ENCODE results near the gene ZMIZ2.

The ZMIZ2 gene

DNA sequence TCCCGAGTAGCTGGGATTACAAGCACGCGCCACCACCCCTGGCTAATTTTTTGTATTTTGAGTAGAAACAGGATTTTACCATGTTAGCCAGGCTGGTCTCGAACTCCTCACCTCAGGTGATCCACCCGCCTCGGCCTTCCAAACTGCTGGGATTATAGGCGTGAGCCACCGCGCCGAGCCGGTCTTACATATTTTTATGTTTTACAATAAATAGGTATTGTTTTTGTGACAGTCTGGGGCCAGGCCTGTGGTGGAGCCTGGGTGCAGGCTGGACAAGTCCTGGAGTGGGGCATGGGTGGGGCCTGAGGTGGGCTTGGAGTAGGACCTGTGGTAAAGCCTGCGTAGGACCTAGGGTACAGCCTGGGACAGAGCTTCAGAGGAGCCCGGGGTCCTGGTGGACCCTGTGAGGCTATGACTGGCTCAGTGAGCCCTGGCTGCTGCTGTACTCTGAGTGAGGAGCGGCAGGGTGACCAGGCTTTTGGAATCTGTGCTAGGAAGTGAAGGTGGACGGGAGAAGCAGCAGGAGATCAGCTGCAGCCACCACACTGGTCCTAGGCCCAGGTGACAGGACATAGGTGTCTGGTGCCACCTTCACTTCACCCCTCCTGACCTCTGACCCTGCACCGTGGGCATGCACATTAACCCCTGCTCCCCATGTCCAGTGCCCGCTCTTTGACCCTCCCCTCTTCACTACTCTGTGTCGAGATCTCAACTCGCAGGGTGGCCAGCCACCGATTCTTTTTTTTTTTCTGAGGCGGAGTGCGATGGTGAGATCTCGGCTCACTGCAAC, 9.6 kb upstream of the ZMIZ2 start:
- TF ChIP-seq POLR2A (IDR thresholded peaks at IDR 0.05; ENCODE audit: low read depth, low read length) = no peak
- no peak for FAIRE-seq
- no peak for DNase-seq (ENCODE audit: insufficient read length, low spot score)

DNA sequence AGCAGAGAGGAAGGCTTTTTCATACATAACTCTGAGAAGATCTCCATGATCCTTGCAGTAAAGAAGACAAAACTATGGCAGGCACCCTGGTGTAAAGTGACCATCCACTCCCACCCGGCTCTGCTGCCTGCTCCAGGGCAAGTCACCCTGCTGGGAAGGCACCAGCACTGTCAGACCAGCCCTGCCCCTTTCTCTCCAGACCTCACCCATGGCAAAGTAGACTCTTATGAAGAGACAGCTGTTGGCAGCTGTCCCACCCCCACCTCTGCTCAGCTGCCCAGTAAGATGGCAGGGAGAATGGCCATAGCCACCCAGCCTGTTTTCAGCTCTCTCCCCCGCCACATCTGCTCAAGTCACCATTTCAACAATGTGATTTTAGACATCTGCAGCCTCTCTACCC, 8.6 kb upstream of the ZMIZ2 start:
- TF ChIP-seq POLR2A (IDR thresholded peaks at IDR 0.05; ENCODE audit: low read depth, low read length) = no peak
- DNase-seq (ENCODE audit: insufficient read length, low spot score) (no peak), FAIRE-seq (no peak)

DNA sequence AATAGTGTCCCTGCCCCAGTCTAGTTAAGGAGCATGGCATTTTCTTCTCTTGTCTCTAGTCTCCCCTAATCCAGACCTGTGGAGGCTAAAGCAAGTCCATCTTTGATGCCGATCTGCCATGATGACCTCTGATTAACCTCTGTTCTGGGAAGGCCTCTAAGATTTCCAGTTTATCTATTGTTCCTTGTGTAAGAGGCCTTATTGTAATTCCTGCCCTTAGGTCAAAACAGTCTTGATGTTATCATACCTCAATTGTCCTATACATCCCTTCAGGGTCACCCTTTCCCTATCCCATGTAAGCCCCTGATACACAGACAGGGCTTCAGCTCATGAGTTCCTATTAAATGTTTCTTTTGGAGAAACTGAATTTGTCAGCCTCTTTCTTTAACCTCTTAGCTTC, 4.9 kb upstream of the ZMIZ2 start:
- DNase-seq (ENCODE audit: insufficient read length, low spot score) (no peak), FAIRE-seq (no peak)
- TF ChIP-seq POLR2A (IDR thresholded peaks at IDR 0.05; ENCODE audit: low read depth, low read length) = no peak

DNA sequence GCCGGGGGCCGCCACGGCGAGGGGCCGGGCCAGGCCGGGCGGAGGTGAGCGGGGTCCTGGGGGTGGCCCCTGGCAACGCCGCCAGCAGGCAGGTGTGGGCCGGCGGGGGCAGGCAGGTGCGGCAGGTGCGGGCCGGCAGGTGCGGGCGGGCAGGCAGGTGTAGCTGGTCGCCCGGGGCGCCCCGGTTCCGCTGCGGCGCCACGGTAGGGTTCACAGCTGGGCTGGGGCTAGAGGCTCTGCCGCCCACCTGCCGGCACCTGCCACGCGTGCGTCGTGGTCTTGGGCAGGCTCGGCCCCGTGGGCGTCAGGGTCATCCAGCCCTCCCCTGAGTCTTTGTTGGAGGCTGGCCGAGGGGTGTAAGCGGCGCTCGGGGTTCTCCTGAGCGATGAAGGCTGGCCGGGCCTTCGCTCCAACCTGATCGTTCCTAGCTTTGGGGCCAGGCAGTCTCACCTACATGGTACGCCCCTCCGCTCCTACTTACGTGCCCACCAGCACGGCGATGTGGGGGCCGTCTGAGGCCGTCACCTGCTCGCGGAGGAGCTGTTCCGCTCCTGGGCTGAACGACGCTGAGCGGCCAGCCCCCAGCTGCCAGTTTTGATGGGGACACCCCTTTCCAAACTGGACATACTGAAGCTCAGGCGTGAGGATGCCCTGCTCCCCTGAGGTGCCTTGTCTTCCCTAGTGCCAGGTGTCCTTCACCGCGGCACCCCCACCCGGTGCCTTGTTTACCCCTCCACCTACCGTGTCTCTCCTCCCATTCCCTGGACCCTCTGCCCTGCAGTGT, 493 bp downstream of the ZMIZ2 start:
- FAIRE-seq (no peak), DNase-seq (ENCODE audit: insufficient read length, low spot score) (no peak)
- TF ChIP-seq POLR2A (IDR thresholded peaks at IDR 0.05; ENCODE audit: low read depth, low read length) = no peak

DNA sequence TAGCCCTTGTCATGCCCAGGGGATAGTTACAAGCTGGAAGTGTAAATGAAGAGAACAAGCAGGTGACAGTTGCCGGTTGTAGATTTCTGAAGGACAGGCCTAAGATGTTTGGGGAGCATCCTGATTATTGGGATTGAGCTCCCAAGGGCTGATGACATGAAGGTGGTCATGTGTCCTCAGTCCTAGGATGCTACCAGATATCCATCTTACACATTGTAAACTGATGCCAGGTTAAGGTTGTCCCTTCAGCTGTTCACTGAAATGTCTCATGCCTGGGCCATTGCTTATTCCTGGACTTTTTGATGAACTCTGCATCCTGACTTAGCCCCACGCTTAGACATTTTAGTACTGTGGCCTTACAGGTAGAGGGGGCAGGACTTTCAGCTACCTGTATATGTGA, 1.3 kb downstream of the ZMIZ2 start:
- DNase-seq (ENCODE audit: insufficient read length, low spot score) (no peak), FAIRE-seq (no peak)
- no peak for TF ChIP-seq POLR2A (IDR thresholded peaks at IDR 0.05; ENCODE audit: low read depth, low read length)

DNA sequence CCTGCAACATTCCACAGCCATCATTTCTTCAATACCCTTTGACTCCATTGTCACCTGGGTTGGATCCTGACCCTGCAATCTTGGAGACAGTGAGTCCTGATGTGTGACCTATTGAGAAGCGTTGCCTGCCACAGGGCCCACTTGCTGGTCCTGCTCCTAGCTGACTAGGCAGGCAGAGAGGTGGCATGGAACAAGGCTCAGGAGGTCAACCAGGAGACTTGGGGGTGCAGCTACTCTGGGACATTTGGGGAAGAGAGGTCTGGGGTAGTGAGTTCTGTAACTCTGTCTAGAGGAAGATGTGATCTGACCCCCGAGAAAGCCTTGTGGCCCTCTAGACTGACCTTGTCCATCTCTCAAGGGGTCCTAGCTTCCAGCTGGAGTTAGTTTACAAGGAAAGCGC, 1.8 kb downstream of the ZMIZ2 start:
- no peak for DNase-seq (ENCODE audit: insufficient read length, low spot score)
- no peak for FAIRE-seq
- TF ChIP-seq POLR2A (IDR thresholded peaks at IDR 0.05; ENCODE audit: low read depth, low read length) = no peak

DNA sequence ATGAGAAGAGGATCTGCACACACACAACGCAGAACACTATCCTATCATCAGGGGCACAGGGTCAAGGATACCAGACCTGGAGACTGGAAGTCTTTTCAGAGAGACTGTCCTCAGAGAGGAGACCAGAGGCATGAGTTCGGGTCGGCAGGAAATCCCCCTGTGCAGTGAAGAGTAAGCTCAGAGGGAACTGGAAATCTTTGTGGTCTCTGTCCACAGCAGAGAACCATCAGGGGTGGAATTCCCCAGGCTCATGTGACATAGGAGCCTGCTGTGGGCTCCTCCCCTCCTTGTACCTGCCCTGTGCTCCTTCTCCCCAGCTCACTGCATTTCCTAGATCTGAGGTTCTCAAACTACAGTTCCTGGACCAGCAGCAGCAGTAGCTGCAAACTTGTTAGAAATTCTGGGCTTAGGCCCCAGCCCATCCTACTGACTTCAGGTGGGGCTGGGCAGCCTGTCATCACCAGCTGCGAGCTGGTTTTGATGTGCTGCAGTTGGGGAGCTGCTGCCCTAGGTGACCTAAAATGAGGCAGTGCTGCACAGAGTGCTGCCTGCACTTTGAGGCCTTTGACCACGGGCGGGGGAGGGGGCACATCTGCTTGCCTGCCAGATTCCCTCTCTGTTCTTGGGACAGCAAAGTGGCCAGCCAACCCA, 2.4 kb downstream of the ZMIZ2 start:
- no peak for DNase-seq (ENCODE audit: insufficient read length, low spot score)
- FAIRE-seq = no peak
- no peak for TF ChIP-seq POLR2A (IDR thresholded peaks at IDR 0.05; ENCODE audit: low read depth, low read length)

DNA sequence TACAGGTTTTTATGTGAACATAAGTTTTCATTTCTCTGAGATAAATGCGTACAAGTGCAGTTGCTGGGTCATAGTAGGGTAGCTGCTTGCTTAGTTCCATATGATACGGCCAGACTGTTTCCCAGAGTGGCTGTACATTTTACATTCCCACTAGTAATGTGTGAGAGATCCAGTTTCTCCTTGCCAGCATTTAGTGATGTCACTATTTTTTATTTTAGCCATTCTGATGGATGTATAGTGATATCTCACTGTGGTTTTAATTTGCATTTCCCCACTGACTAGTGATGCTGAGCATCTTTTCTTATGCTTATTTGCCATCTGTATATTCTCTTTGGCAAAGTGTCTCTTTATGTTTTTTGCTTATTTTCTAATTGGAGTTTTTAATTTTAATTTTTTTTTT, 4.2 kb downstream of the ZMIZ2 start:
- DNase-seq (ENCODE audit: insufficient read length, low spot score) (no peak), FAIRE-seq (no peak)

DNA sequence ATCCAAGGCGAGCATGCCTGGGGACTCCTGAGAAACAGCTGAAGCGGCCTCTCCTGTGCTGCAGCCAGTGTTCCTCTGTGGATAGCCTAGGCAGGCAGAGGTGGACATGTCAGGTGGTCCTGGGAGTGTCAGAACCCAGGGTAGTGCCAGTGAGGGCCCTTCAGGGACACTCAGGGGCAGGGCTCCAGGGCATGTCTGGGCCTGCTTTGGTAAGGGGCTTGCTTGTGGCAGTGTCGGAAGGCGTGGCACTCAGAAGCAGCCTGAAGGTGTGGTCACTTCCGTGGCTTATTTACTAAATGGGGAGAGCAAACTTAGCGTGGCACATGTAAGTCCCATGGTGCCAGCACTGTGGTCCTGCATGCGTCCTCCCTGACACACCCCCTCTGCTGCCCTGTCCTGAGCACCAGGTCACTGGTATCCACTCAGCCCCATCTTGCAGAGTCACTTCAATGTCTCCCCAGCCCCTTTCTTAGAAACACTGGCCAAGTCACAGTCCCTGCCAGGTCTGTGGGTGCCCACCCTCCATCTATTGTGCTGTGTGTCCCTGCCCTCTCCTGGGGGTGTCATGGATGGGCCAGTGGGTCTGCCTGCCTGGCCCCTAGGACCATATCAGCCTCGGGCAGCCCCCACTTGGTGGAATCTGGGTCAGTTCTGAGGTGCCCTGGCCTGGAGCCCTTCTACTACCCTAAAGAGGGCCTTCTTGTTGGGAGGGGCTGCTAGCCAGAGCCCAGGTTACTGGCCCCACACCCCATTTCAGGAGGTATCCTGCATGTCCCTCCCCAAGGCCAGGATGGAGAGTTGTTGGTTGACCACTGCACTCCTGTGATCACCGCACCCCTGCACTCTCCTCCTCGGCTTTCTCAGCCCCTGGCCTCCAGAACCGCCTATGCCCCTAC, 6.4 kb downstream of the ZMIZ2 start:
- DNase-seq (ENCODE audit: insufficient read length, low spot score) (no peak), FAIRE-seq (no peak)
- TF ChIP-seq POLR2A (IDR thresholded peaks at IDR 0.05; ENCODE audit: low read depth, low read length) = 0 out of 2 replicates have a peak, but pooled peaks have one; percentile 4

More for the DNA sequence above, 4.2 kb downstream of the ZMIZ2 start:
- TF ChIP-seq POLR2A (IDR thresholded peaks at IDR 0.05; ENCODE audit: low read depth, low read length) = no peak

DNA sequence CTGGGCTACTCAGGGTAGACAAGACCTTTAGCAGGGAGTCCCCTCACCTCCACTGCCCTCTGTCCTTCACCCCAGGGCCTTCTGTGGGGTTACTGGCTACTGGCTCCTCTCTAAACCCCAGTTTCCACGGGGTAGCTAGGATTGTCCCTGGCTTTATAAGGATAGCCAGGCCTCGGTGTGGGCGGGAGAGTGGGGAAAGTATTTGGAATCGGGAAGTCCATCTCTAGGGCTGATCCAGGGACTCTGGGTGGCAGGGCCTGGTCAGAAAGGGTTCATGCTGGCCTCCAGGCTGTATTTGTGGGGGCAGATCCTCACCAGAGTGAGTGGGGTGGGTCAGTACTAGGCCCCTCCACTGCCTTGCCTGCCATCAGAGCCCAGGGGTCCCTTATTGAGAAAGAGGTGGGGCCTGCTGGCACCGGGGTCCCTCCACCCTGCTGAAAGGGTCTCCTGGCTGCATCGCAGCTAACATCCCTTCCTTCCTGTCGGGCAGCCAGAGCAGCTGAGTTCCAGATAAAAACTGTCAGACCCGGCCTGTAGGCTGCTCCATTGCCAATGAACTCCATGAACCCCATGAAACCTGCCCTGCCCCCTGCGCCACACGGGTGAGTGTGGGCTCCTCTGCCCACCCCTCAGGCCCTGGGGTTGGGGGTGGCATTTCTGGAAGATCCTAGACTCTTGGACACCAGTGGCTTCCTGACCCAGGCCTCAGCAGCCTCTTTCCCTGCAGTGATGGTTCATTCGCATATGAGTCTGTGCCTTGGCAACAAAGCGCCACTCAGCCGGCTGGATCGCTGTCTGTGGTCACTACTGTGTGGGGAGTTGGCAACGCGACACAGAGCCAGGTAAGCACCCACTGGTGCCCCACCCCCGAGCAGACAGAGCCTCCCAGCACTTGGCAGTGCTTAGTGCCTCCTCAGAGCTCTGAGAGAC, 7.3 kb downstream of the ZMIZ2 start:
- DNase-seq (ENCODE audit: insufficient read length, low spot score) (no peak), FAIRE-seq (no peak)
- no peak for TF ChIP-seq POLR2A (IDR thresholded peaks at IDR 0.05; ENCODE audit: low read depth, low read length)

DNA sequence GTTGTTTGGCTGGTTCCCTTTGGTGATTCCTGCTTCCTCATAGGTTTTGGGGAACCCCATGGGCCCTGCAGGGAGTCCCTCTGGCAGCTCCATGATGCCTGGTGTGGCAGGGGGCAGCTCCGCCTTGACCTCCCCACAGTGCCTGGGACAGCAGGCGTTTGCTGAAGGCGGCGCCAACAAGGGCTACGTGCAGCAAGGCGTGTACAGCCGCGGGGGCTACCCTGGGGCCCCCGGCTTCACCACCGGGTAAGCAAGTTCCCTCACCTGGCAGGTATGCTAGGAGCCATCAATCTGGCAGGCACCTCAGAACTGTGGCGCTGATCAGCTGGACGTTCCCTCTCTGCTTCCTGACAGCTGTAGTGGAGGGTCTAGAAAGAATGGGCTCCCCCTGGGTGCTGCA, 8.3 kb downstream of the ZMIZ2 start:
- DNase-seq (ENCODE audit: insufficient read length, low spot score) (no peak), FAIRE-seq (no peak)
- no peak for TF ChIP-seq POLR2A (IDR thresholded peaks at IDR 0.05; ENCODE audit: low read depth, low read length)

DNA sequence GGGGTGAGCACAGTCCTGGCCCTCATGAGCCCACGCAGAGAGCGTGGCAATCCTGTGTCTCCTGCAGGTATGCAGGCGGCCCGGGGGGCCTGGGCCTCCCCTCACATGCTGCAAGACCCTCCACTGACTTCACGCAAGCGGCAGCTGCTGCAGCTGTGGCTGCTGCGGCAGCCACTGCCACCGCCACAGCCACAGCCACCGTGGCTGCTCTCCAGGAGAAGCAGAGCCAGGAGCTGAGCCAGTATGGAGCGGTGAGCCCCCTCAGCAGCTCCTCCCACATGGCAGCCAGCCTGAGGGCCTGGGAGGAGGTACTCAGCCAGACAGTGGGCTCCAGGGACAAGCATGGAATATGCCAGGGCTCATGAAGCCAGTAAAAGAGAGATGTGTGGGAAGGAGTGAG, 8.7 kb downstream of the ZMIZ2 start:
- DNase-seq (ENCODE audit: insufficient read length, low spot score) (no peak), FAIRE-seq (no peak)
- TF ChIP-seq POLR2A (IDR thresholded peaks at IDR 0.05; ENCODE audit: low read depth, low read length) = no peak
